ENCODE data around the gene PTPN2.

- TF ChIP-seq CTCF (IDR thresholded peaks at IDR 0.05) = no peak
- no peak for TF ChIP-seq EZH2 (IDR thresholded peaks at IDR 0.05; ENCODE audit: borderline replicate concordance, insufficient read depth, low read depth, low read length, poor library complexity, severe bottlenecking)
Observed at GRCh38 chr18:12879840-12880540, 4.0 kb downstream of the PTPN2 start.

Data from B cell (primary cell).